HG03565 (cell line): Measurements from ENCODE around the gene MEOX1.
"Not testable (repeated sequence)": the region's sequence is repeated elsewhere in the genome, so short reads cannot be mapped to it uniquely, and the experiment has no call there.

Experiments
- ATAC-seq: cut with Tn5 transposase; IDR thresholded peaks from one replicate; pipeline ENCODE4 v1.9.1; 2021; ENCODE audit warnings: mild to moderate bottlenecking, moderate library complexity; ENCODE audit not compliant: unreplicated experiment

MEOX1 gene

GRCh38 chr17:43661699-43662412 lies at the start of gene MEOX1:
TSS of gene MEOX1 (minus strand) at chr17:43661922. CDS start at chr17:43661534, 388 bp downstream.
- ATAC-seq = no peak

- no peak for ATAC-seq
These were observed 48.4 kb upstream of the MEOX1 start for GRCh38 chr17:43710101-43710500.

GRCh38 chr17:43709210-43709609 lies 47.5 kb upstream of the MEOX1 start:
- ATAC-seq = no peak

GRCh38 chr17:43707184-43707583 lies 45.5 kb upstream of the MEOX1 start:
- ATAC-seq = no peak

GRCh38 chr17:43706235-43706634 lies 44.5 kb upstream of the MEOX1 start:
- no peak for ATAC-seq

GRCh38 chr17:43703630-43704029 lies 41.9 kb upstream of the MEOX1 start:
- ATAC-seq = no peak

- ATAC-seq = no peak
These were observed 40.9 kb upstream of the MEOX1 start for GRCh38 chr17:43702637-43703036.

- no peak for ATAC-seq
These were observed 39.6 kb upstream of the MEOX1 start for GRCh38 chr17:43701318-43701743.

GRCh38 chr17:43699438-43699756 lies 37.7 kb upstream of the MEOX1 start:
- ATAC-seq = no peak

GRCh38 chr17:43698678-43699437 lies 37.1 kb upstream of the MEOX1 start:
- ATAC-seq = no peak

GRCh38 chr17:43697937-43698336 lies 36.2 kb upstream of the MEOX1 start:
- ATAC-seq = no peak

GRCh38 chr17:43696891-43697290 lies 35.2 kb upstream of the MEOX1 start:
- ATAC-seq = no peak

- no peak for ATAC-seq
These were observed 34.5 kb upstream of the MEOX1 start for GRCh38 chr17:43695970-43696865.

GRCh38 chr17:43694081-43694870 lies 32.6 kb upstream of the MEOX1 start:
- ATAC-seq = no peak

GRCh38 chr17:43691317-43691693 lies 29.6 kb upstream of the MEOX1 start:
- no peak for ATAC-seq

GRCh38 chr17:43690624-43691316 lies 29.0 kb upstream of the MEOX1 start:
- no peak for ATAC-seq

GRCh38 chr17:43689814-43690213 lies 28.1 kb upstream of the MEOX1 start:
- no peak for ATAC-seq

- ATAC-seq = no peak
These were observed 27.4 kb upstream of the MEOX1 start for GRCh38 chr17:43689131-43689530.

- ATAC-seq = not testable (repeated sequence)
These were observed 25.2 kb upstream of the MEOX1 start for GRCh38 chr17:43686957-43687356.
